Measurements from ENCODE around the gene CHMP4A. TPM values are rescaled to one million over a fixed set of nuclear protein-coding genes. Genes with fewer than 3 reads are reported as not detected.

CHMP4A gene
- total and polyA plus RNA-seq, 11 donors, result 20.2 to 72.8 (median 34.5) TPM

DNA sequence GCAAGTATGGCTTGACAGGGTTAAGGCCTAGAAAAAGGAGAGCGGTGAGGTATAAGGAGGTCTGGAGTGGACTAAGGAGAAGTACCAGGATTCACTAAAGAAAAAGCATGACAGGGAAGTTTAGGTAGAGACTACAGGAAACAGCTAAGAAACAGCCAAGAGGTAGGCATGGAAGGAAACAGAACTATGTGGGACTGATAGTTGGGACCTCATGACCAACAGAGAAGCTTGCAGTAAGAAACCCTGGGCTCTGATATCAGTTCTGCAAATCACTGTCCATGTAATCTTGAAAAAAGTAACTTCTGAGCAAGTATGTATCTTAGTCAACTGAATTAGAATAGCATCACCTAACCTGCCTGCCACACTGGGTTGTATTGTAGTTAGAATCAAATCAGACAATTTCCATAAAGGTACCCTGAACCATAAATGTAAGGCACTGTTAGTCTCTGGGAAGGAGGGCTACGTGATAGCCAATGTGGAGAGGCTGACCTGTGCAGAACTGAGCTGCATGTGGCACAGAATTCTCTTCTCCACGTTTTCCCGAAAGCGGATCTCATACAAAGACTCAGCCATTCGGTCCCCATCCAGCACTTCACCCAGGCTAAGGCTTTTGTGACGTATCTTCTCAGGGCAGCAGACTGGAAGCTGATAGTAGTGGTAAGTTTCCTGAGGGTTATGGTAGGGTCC lies 19.0 kb downstream of the CHMP4A start:
- no peak for TF ChIP-seq POLR2A (IDR thresholded peaks at IDR 0.05)
- TF ChIP-seq, protein P1, sequence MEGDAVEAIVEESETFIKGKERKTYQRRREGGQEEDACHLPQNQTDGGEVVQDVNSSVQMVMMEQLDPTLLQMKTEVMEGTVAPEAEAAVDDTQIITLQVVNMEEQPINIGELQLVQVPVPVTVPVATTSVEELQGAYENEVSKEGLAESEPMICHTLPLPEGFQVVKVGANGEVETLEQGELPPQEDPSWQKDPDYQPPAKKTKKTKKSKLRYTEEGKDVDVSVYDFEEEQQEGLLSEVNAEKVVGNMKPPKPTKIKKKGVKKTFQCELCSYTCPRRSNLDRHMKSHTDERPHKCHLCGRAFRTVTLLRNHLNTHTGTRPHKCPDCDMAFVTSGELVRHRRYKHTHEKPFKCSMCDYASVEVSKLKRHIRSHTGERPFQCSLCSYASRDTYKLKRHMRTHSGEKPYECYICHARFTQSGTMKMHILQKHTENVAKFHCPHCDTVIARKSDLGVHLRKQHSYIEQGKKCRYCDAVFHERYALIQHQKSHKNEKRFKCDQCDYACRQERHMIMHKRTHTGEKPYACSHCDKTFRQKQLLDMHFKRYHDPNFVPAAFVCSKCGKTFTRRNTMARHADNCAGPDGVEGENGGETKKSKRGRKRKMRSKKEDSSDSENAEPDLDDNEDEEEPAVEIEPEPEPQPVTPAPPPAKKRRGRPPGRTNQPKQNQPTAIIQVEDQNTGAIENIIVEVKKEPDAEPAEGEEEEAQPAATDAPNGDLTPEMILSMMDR (IDR thresholded peaks at IDR 0.05), result no peak
- peak overlapping the region in 9 of 12 donors; percentile 95 to 100 (median 98) for H3K27ac ChIP-seq
- DNase-seq (no peak), ATAC-seq (no peak)
- H3K9me3 ChIP-seq, result no peaks in the 10 kb centered on the region
- 79 to 85% (median 81%) methylated on average over 7 of the region's 7 CpGs for WGBS, 4 donors
- peaks cover 0 to 38% (median 23%) of the 10 kb centered on the region in 9 donors for H3K36me3 ChIP-seq
- H3K27me3 ChIP-seq, result no peaks in the 10 kb centered on the region
- peak overlapping the region in 11 of 12 donors; percentile 67 to 99 (median 91) for H3K4me3 ChIP-seq
- peaks cover 2 to 49% (median 24%) of the 10 kb centered on the region in 12 donors for H3K4me1 ChIP-seq
- intact Hi-C loops (cut with DNase I), result loop anchor here in 1 of 10 donors (2.0 kb wide), 1 partner anchor 38 kb away; the partner anchor contains the start of genes GMPR2 and NEDD8

DNA sequence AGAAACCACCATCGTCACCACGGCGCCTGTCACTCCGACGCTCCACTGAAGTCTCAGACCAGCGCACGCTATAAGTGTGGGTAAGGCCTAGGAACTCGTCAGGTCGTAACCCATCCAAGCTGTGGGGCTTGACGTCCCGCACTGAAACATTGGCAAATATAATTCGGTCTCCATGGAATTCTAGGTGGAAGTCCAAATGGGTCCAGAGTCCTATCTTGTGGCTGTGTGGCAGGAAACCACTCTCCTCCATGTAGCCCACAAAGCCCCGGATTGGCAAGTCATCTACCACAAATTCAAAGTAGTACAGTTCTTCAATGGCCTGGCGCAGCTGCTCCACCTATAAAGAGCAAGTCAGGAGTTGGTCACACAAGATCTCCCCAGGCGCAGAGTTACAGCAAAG lies 20.4 kb downstream of the CHMP4A start:
- DNase-seq (no peak), ATAC-seq (no peak)
- Histone ChIP-seq H3K36me3 (peaks cover 0 to 33% (median 23%) of the 10 kb centered on the region in 9 donors), H3K4me3 (no peak overlapping the region), H3K27me3 (no peaks in the 10 kb centered on the region), H3K4me1 (peaks cover 2 to 49% (median 32%) of the 10 kb centered on the region in 12 donors), H3K9me3 (no peaks in the 10 kb centered on the region), H3K27ac (no peak overlapping the region)
- no peak for TF ChIP-seq POLR2A (IDR thresholded peaks at IDR 0.05)
- TF ChIP-seq, protein P1 (IDR thresholded peaks at IDR 0.05), result no peak
- WGBS, 4 donors, result 88 to 96% (median 95%) methylated on average over 15 of the region's 15 CpGs
- intact Hi-C loops (cut with DNase I), result no loop called here

DNA sequence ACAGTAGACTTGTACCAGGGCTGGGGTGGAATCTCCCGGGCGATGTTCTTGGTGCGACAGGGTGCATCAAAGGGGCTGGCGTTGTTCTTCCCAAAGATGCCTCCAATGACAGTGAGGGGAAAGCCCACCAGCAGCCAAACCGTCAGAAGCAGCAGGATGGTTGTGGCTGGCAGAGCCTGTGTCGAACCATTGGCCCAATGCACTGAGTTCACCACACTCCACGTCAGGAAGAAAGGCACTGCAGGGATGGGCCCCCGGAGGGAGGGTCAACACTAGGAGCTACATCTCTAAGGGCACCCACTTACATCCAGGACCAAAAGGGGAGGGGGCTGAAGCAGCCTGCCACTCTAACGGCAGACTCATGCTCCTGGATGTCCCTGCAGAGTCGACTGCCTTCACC lies 22.9 kb downstream of the CHMP4A start:
- ATAC-seq, result no peak
- H3K9me3 ChIP-seq, result no peaks in the 10 kb centered on the region
- intact Hi-C loops (cut with DNase I), result no loop called here
- H3K27me3 ChIP-seq, result no peaks in the 10 kb centered on the region
- no peak for DNase-seq
- WGBS, 4 donors, result 89 to 93% (median 92%) methylated on average over 7 to 10 of the region's 10 CpGs
- no peak overlapping the region for H3K4me3 ChIP-seq
- H3K4me1 ChIP-seq, result peaks cover 2 to 37% (median 25%) of the 10 kb centered on the region in 12 donors
- TF ChIP-seq, protein P1 (IDR thresholded peaks at IDR 0.05), result no peak
- no peak for TF ChIP-seq POLR2A (IDR thresholded peaks at IDR 0.05)
- peaks cover 0 to 50% (median 37%) of the 10 kb centered on the region in 9 donors for H3K36me3 ChIP-seq
- H3K27ac ChIP-seq, result no peak overlapping the region

DNA sequence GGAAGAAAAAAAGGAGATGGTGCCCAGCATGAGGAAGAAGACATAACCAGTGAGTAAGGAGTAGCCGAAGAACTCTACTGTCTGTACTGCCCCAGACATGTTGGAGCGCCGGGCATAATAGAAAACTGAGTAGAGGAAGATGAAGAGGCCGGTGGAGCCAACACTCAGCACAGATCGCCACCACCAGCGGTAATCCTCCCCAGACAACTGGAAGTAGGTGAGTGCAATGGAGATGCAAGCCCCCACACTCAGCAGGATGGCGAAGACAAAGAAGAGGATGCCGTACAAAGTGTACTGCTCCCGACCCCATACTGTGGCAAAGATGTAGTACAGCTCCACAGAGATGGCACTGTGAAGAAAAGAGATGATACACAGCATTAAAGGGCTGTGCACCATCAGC lies 23.8 kb downstream of the CHMP4A start:
- Histone ChIP-seq H3K27me3 (no peaks in the 10 kb centered on the region), H3K27ac (peak overlapping the region in 6 of 12 donors; percentile 41 to 80 (median 68)), H3K36me3 (peaks cover 0 to 60% (median 46%) of the 10 kb centered on the region in 9 donors), H3K9me3 (no peaks in the 10 kb centered on the region), H3K4me1 (peaks cover under 1 to 31% (median 20%) of the 10 kb centered on the region in 12 donors), H3K4me3 (no peak overlapping the region)
- no peak for ATAC-seq
- 88 to 95% (median 95%) methylated on average over 9 of the region's 9 CpGs for WGBS, 4 donors
- intact Hi-C loops (cut with DNase I), result loop anchor here in 1 of 10 donors (2.0 kb wide), 1 partner anchor 75 kb away; the partner anchor contains the start of genes DCAF11 and NRL
- TF ChIP-seq, protein P1 (IDR thresholded peaks at IDR 0.05), result no peak
- TF ChIP-seq POLR2A (IDR thresholded peaks at IDR 0.05), result no peak
- DNase-seq, result no peak
